ENCODE results near the gene UNC5A. TPM values are rescaled to one million over a fixed set of nuclear protein-coding genes. Genes with fewer than 3 reads are reported as not detected.

UNC5A gene
- total and polyA plus RNA-seq, 2 of the 8 experiments (the other 6 are each of a cell fraction or from before 2014, with no cell fraction given) = 4.0 to 7.6 TPM

DNA sequence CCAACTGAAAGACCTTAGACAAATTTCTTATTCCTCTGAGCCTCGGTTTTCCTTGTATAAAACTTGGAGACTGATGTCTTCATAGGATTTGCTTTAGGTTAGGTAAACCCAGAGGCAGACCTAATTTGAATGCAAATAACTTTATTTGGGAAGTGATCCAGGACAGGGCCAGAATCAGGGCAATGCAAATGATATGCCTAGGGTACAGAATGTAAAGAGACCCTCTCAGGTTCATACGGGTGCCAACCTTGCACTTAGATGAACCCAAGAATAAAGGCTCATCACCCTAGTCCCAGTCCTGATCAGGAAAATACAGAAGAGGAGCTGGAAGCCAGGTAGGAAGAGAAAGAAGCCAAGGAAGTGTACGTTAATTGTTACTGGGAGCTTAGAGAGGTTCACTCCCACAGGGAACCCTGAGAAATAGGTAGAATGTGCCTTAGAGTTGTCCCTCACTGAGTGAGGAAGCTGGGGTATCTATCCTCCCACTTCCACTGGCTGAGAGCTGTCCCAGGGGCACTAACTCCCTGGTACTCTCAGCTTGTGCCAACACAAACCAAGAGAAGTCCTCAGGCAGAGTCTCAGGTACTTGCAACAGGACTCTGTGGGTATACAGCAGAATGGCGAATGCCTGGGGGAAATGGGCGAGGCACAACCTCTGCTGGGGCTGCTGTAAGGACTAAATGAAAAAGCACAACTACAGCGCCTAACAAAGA, 91.9 kb downstream of the UNC5A start:
- H3K4ac ChIP-seq (replicated peaks; ENCODE audit: insufficient read length, low read depth, low read length) = no peak overlapping the region
- H2BK20ac ChIP-seq (ENCODE audit: low read length) = no peak overlapping the region
- H3K9me3 ChIP-seq (ENCODE audit: insufficient read depth in 2 of 2, low read depth in 1 of 2, low read length in 1 of 2) = no peaks in the 10 kb centered on the region
- no peak overlapping the region for H4K91ac ChIP-seq (replicated peaks; ENCODE audit: insufficient read length, low read length)
- no peak overlapping the region for H4K5ac ChIP-seq (ENCODE audit: insufficient read length, low read depth, low read length)
- DNase-seq (ENCODE audit: low read depth in 1 of 2, low spot score in 2 of 2) (no peak), FAIRE-seq (no peak)
- no peak for TF ChIP-seq BRCA1 (IDR thresholded peaks at IDR 0.05; ENCODE audit: low read depth, low read length)
- no peaks in the 10 kb centered on the region for H3K23me2 ChIP-seq (ENCODE audit: low read depth, low read length)
- H3K27ac ChIP-seq (ENCODE audit: low read depth, low read length) = no peak overlapping the region
- H2BK120ac ChIP-seq (replicated peaks; ENCODE audit: low read depth, low read length) = no peak overlapping the region
- WGBS, 2 experiments (ENCODE audit: extremely low coverage in 1 of 2, insufficient coverage in 1 of 2, insufficient read length in 1 of 2, insufficient replicate concordance in 2 of 2, low coverage in 1 of 2, low lambda C conversion rate in 2 of 2, missing lambda C conversion rate in 1 of 2) = 90% methylated on average over 6 of the region's 6 CpGs; no CpG with 5 or more reads in 1 of the 2 experiments
- H2AK5ac ChIP-seq (ENCODE audit: low read depth, low read length) = no peak overlapping the region
- H3K9ac ChIP-seq (replicated peaks in 1 of 4; ENCODE audit: extremely low read depth in 1 of 4, low read depth in 3 of 4, low read length in 3 of 4) = no peak overlapping the region
- no peaks in the 10 kb centered on the region for H3K79me1 ChIP-seq (ENCODE audit: low read depth, low read length)
- H3K4me1 ChIP-seq (replicated peaks in 1 of 4; ENCODE audit: control insufficient read depth in 3 of 4, insufficient read depth in 4 of 4, low read length in 3 of 4) = peaks cover 0 to 6% (median 3%) of the 10 kb centered on the region in 4 experiments; a peak in 5 of 7 replicates
- peaks cover 15 to 44% (median 38%) of the 10 kb centered on the region in 4 experiments; a peak in 7 of 8 replicates for H3K36me3 ChIP-seq (ENCODE audit: control insufficient read depth in 2 of 4, insufficient read depth in 4 of 4, low read length in 3 of 4)
- H3K14ac ChIP-seq (ENCODE audit: insufficient read length) = no peak overlapping the region
- H3K18ac ChIP-seq (ENCODE audit: extremely low read depth, low read length) = no peak overlapping the region
- H2AFZ ChIP-seq (ENCODE audit: low read length) = no peak overlapping the region
- no peak overlapping the region for H2BK5ac ChIP-seq (ENCODE audit: low read depth, low read length)
- H3K27me3 ChIP-seq (replicated peaks in 1 of 4; ENCODE audit: control insufficient read depth in 3 of 4, extremely low read depth in 1 of 4, insufficient read depth in 3 of 4, low read length in 3 of 4) = no peaks in the 10 kb centered on the region
- H3K4me3 ChIP-seq (ENCODE audit: extremely low read depth in 1 of 4, insufficient read depth in 2 of 4, low read depth in 3 of 4, low read length in 4 of 4) = no peak overlapping the region
- no peaks in the 10 kb centered on the region for H3K79me2 ChIP-seq (ENCODE audit: control insufficient read depth in 1 of 2, insufficient read depth in 2 of 2, low read length in 2 of 2)
- H4K20me1 ChIP-seq (replicated peaks in 1 of 2; ENCODE audit: control insufficient read depth in 1 of 2, insufficient read depth in 2 of 2, low read length in 2 of 2) = no peaks in the 10 kb centered on the region
- no peak overlapping the region for H3K56ac ChIP-seq (replicated peaks; ENCODE audit: insufficient read length, low read depth, low read length)
- CTCF ChIA-PET (ENCODE audit: partially characterized antibody) = interaction anchor here (0.7 to 3.3 kb wide), 14 partner anchors 9 to 244 kb away, joined by 3 to 14 read pairs (median 4); no protein-coding TSS in a partner anchor
- H3K23ac ChIP-seq (ENCODE audit: insufficient read length) = no peak overlapping the region
- H4K8ac ChIP-seq (ENCODE audit: extremely low read depth, insufficient read depth, low read length) = no peak overlapping the region
- POLR2A ChIA-PET (ENCODE audit: partially characterized antibody) = interaction anchor here (1.0 kb wide), 1 partner anchor 9 kb away, joined by 3 read pairs; no protein-coding TSS in a partner anchor
- no peak overlapping the region for H2BK12ac ChIP-seq (ENCODE audit: low read depth, low read length)
- H2BK15ac ChIP-seq (ENCODE audit: low read length) = no peak overlapping the region
- no peak overlapping the region for H3K4me2 ChIP-seq (ENCODE audit: insufficient read depth in 1 of 2, low read depth in 2 of 2, low read length in 2 of 2)

Measured in H1 (cell line).